ENCODE results near the gene TSTD2.

- TF ChIP-seq, protein P1, sequence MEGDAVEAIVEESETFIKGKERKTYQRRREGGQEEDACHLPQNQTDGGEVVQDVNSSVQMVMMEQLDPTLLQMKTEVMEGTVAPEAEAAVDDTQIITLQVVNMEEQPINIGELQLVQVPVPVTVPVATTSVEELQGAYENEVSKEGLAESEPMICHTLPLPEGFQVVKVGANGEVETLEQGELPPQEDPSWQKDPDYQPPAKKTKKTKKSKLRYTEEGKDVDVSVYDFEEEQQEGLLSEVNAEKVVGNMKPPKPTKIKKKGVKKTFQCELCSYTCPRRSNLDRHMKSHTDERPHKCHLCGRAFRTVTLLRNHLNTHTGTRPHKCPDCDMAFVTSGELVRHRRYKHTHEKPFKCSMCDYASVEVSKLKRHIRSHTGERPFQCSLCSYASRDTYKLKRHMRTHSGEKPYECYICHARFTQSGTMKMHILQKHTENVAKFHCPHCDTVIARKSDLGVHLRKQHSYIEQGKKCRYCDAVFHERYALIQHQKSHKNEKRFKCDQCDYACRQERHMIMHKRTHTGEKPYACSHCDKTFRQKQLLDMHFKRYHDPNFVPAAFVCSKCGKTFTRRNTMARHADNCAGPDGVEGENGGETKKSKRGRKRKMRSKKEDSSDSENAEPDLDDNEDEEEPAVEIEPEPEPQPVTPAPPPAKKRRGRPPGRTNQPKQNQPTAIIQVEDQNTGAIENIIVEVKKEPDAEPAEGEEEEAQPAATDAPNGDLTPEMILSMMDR (conservative IDR thresholded peaks at IDR 0.05; ENCODE audit: low read depth, low read length), result no peak
- no peak for TF ChIP-seq EZH2 (IDR thresholded peaks at IDR 0.05; ENCODE audit: borderline replicate concordance, low read depth, low read length, poor library complexity, severe bottlenecking)
Observed at GRCh38 chr9:97572892-97573365, 60.2 kb downstream of the TSTD2 start.

All from A673 (cell line).